Activated CD4-positive, alpha-beta memory T cell treated with anti-CD3 and anti-CD28 coated beads for 36 hours (primary cell): ENCODE results near the gene MOK. TPM values are rescaled to one million over a fixed set of nuclear protein-coding genes. Genes with fewer than 3 reads are reported as not detected.
"Not testable (repeated sequence)": the region's sequence is repeated elsewhere in the genome, so short reads cannot be mapped to it uniquely, and the experiment has no call there.

Experiments used
- CTCF ChIA-PET: fragments of 350-600 bp; sonication (Branson Sonifier 250); formaldehyde crosslinking; loops from one replicate; lab custom pipeline; 2021; ENCODE audit warnings: antibody characterized with exemption, inconsistent platforms; lab: Charles Lee
- POLR2A ChIA-PET: fragments of 350-600 bp; sonication (Branson Sonifier 250); formaldehyde crosslinking; loops from one replicate; lab custom pipeline; 2021; ENCODE audit warnings: antibody characterized with exemption; lab: Charles Lee
- DNase-seq: peaks from one replicate; pipeline ENCODE4 v3.0.0-alpha.2; 2020
- H3K27ac Mint-ChIP-seq: one replicate; pipeline ENCODE4 v1.8.0; 2021; ENCODE audit warnings: mixed read lengths
- H3K27me3 Mint-ChIP-seq: one replicate; pipeline ENCODE4 v1.8.0; 2021; ENCODE audit warnings: mixed read lengths
- H3K36me3 Mint-ChIP-seq: one replicate; pipeline ENCODE4 v1.8.0; 2021; ENCODE audit warnings: mixed read lengths
- H3K4me1 Mint-ChIP-seq: one replicate; pipeline ENCODE4 v1.8.0; 2021; ENCODE audit warnings: low read depth, mixed read lengths
- H3K4me3 Mint-ChIP-seq: one replicate; pipeline ENCODE4 v1.8.0; 2021; ENCODE audit warnings: mild to moderate bottlenecking, mixed read lengths
- H3K9me3 Mint-ChIP-seq: one replicate; pipeline ENCODE4 v1.8.0; 2021; ENCODE audit warnings: mixed read lengths
- intact Hi-C: fragments of 100-400 bp; cut with micrococcal nuclease; formaldehyde crosslinking; loops from one replicate; pipeline ENCODE4 v1.15.1; 2023
- total RNA-seq, 2 experiments: library from RNA; stranded (reverse); gene quantifications; one replicate each; pipeline ENCODE4 v1.2.3, GENCODE V29; 2021

The MOK gene, protein sequence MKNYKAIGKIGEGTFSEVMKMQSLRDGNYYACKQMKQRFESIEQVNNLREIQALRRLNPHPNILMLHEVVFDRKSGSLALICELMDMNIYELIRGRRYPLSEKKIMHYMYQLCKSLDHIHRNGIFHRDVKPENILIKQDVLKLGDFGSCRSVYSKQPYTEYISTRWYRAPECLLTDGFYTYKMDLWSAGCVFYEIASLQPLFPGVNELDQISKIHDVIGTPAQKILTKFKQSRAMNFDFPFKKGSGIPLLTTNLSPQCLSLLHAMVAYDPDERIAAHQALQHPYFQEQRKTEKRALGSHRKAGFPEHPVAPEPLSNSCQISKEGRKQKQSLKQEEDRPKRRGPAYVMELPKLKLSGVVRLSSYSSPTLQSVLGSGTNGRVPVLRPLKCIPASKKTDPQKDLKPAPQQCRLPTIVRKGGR
- 1 to 10 TPM; 2.7 TPM for total RNA-seq

DNA sequence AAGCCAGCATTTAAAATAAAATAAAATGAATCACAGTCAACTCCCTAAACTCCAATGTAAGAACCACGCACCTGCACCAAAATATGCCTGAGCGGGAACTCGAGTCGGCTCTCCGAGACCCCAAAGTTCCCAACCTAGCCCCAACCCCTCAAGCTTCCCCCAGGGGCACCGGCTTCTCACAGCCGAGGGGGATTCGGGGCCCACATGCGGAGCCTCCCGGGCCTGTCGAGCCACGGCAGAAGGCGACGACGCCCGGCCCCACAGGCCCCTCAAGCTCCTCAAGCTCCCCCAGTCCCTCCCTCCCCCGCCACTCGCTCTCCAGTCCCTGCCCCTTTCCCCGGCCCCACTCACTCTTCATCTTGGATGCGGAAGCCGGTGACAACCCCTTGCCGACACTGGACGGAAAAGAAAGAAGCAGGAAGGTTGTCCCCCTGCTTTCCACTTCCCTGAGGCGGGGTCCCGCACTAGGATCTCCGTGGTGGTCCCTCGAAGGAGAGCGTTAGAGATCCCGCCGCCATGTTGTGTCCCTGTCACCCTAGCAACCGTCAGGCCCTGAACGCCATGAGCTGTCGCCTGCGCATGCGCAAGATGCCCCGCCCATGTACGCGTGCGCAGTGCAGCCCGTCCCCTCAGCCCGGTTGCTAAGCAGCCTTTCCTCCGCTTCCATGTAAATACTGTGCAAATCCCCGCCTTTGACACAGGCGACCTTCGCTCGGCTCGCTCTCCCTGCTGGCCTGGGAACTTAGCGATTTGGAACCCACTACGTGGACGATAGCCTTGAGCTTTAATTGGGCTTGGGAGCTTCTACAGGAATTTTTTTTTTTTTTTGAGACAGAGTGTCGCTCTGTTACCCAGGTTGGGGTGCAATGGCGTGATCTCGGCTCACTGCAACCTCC lies at the start of gene MOK:
Gene MOK (minus strand): TSS at position 554 of the 896 bp plus-strand sequence. CDS start 196 bp downstream, at position 358.
- peak; percentile 98 for DNase-seq
- Mint-ChIP-seq H3K27ac (peak within 1 kb of the TSS; percentile 91), H3K27me3 (no peaks in the 10 kb centered on the region), H3K4me3 (peak within 1 kb of the TSS; percentile 95), H3K4me1 (peaks cover 9% of the 10 kb centered on the region), H3K9me3 (no peaks in the 10 kb centered on the region), H3K36me3 (peaks cover 2% of the 10 kb centered on the region)
- POLR2A ChIA-PET, result interaction anchor here (0.6 to 1.5 kb wide), 6 partner anchors 9 to 216 kb away, joined by 3 to 11 read pairs (median 4); no protein-coding TSS in a partner anchor
- CTCF ChIA-PET, result interaction anchor here (1.2 to 4.1 kb wide), 3 partner anchors 11 to 68 kb away, joined by 3 to 58 read pairs (median 5); no protein-coding TSS in a partner anchor
- intact Hi-C loops, result loop anchor here (1.0 to 2.0 kb wide), 2 partner anchors 11 to 70 kb away; no protein-coding TSS in a partner anchor

DNA sequence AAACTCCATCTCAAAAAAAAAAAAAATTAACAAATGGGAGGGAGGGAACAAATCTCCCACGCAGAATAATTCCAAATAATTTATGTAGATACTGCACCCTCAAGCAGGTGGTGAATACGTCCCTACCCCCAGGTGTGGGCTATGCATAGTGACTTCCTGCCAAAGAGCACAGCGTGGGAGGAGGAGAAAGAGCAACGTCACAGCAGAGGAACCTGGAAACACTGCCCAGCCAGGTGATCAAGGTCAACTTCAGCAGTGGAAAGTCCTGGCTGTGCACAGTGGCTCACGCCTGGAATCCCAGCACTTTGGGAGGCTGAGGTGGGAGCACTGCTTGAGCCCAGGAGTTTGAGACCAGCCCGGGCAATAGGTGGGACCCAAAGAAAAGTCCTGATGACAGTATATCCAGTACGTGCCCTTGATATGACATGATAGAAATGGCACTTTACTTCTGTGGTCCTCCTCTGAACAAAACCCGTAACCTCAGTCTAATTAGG lies 48.2 kb upstream of the MOK start:
- intact Hi-C loops, result no loop called here
- Mint-ChIP-seq H3K9me3 (no peaks in the 10 kb centered on the region), H3K4me3 (no peak overlapping the region), H3K27me3 (no peaks in the 10 kb centered on the region), H3K36me3 (peaks cover 45% of the 10 kb centered on the region), H3K27ac (no peak overlapping the region), H3K4me1 (peaks cover 2% of the 10 kb centered on the region)
- ChIA-PET CTCF (no interaction called here), POLR2A (no interaction called here)
- no peak for DNase-seq

DNA sequence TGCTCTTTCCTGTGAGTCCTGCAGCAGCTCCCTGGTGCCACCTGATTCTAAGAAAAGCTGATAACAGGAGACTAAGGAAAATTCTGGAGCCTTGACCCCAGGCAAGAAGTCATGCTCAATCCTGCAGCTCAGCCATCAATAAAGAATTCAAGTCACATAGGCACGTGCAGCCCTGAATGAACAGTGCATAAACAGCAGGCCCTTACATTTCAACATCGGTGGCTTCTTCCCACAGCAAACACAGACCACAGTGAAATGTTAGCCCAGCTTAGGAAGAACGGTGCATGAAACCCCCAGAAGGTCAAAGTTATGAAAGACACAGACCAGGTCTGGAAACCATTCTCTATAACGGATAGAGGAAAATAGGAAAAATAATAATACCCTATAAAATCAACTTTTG lies 47.2 kb upstream of the MOK start:
- Mint-ChIP-seq H3K4me3 (no peak overlapping the region), H3K36me3 (peaks cover 39% of the 10 kb centered on the region), H3K4me1 (peaks cover 2% of the 10 kb centered on the region), H3K27ac (no peak overlapping the region), H3K27me3 (no peaks in the 10 kb centered on the region), H3K9me3 (no peaks in the 10 kb centered on the region)
- ChIA-PET CTCF (no interaction called here), POLR2A (no interaction called here)
- no peak for DNase-seq
- intact Hi-C loops, result no loop called here

DNA sequence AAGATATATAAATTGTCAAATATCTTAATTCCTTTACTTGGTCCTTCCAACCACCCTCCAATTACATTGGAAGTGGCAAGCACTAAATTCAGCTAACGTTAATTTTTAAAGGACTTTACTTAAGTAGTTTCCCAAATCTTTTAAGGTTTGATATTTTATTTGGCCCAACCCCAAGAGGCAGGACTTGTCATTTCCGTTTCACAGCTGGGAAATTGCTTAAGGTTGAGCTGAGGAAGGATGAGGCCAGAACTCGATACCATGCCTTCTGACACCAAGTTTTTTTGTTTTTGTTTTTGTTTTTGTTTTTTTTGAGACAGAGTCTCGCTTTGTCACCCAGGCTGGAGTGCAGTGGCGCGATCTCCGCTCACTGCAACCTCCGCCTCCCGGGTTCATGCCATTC lies 46.6 kb upstream of the MOK start:
- CTCF ChIA-PET, intact Hi-C loops, H3K4me1 Mint-ChIP-seq, H3K27ac Mint-ChIP-seq, H3K4me3 Mint-ChIP-seq, H3K9me3 Mint-ChIP-seq, DNase-seq, H3K27me3 Mint-ChIP-seq, POLR2A ChIA-PET: not testable (repeated sequence)
- peaks cover 37% of the 10 kb centered on the region for H3K36me3 Mint-ChIP-seq

DNA sequence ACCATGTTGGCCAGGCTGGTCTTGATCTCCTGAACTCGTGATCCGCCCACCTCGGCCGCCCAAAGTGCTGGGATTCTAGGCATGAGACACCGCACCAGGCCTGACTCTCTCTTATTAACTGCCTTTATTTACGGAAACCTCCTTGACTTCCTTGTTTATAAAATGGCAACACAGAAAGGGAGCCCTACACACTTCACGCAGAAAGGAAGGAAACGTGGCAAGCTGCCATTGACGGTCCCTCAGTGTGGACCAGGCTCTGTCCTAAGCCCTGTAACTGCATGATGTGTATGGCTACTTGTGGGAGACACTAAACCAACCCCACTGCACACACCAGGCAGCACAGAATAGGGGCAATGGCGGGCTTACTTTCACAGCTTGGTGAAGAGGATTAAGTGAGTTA lies 46.1 kb upstream of the MOK start:
- Mint-ChIP-seq H3K27ac (no peak overlapping the region), H3K4me1 (peaks cover 2% of the 10 kb centered on the region), H3K9me3 (no peaks in the 10 kb centered on the region), H3K36me3 (peaks cover 37% of the 10 kb centered on the region), H3K27me3 (no peaks in the 10 kb centered on the region), H3K4me3 (no peak overlapping the region)
- CTCF ChIA-PET, result no interaction called here
- POLR2A ChIA-PET, result no interaction called here
- no peak for DNase-seq
- intact Hi-C loops, result no loop called here

DNA sequence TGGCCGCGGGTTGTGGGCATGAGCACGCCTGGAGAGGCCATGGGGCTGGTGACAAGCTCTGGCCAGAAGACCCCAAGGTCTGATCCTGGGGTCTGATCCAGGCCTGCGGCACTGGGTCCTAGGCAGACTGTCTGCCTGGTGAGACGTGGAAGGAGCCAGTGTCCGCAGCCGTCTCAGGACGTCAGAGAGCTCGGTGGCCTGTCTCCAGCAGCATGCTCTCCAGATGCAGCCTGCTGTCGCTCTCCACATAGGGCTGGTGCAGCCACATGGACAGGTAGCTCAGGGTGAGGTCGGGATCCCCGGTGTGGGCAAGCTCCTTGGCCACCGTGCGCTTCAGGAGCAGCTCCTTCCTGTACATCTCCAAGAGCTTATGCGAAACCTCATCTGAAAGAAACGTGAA lies 43.4 kb upstream of the MOK start:
- H3K27me3 Mint-ChIP-seq, result no peaks in the 10 kb centered on the region
- ChIA-PET CTCF (interaction anchor here (0.6 kb wide), 1 partner anchor 27 kb away, joined by 3 read pairs; no protein-coding TSS in a partner anchor), POLR2A (interaction anchor here (1.1 kb wide), 1 partner anchor 30 kb away, joined by 3 read pairs; no protein-coding TSS in a partner anchor)
- no peaks in the 10 kb centered on the region for H3K9me3 Mint-ChIP-seq
- DNase-seq, result no peak
- H3K27ac Mint-ChIP-seq, result no peak overlapping the region
- H3K36me3 Mint-ChIP-seq, result peaks cover 35% of the 10 kb centered on the region
- H3K4me1 Mint-ChIP-seq, result peaks cover under 1% of the 10 kb centered on the region
- intact Hi-C loops, result no loop called here
- H3K4me3 Mint-ChIP-seq, result no peak overlapping the region

DNA sequence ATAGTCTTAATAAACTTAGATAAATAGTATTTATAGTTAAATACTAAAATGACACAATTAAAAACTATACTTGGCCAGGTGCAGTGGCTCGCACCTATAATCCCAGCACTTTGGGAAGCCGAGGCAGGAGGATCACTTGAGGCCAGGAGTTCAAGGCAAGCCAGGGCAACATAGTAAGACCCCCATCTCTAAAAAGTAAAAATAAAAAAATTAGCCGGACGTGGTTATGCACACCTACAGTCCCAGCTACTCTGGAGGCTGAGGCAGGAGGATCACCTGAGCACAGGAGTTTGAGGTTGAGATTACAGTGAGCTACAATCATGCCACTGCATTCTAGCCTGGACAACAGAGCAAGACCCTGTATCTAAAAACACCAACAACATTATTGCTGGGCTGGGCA lies 41.7 kb upstream of the MOK start:
- intact Hi-C loops, result no loop called here
- H3K9me3 Mint-ChIP-seq, result no peaks in the 10 kb centered on the region
- H3K27ac Mint-ChIP-seq, result no peak overlapping the region
- no peaks in the 10 kb centered on the region for H3K4me1 Mint-ChIP-seq
- POLR2A ChIA-PET, result no interaction called here
- H3K36me3 Mint-ChIP-seq, result peaks cover 38% of the 10 kb centered on the region
- no peak for DNase-seq
- no peaks in the 10 kb centered on the region for H3K27me3 Mint-ChIP-seq
- H3K4me3 Mint-ChIP-seq, result no peak overlapping the region
- CTCF ChIA-PET, result no interaction called here

DNA sequence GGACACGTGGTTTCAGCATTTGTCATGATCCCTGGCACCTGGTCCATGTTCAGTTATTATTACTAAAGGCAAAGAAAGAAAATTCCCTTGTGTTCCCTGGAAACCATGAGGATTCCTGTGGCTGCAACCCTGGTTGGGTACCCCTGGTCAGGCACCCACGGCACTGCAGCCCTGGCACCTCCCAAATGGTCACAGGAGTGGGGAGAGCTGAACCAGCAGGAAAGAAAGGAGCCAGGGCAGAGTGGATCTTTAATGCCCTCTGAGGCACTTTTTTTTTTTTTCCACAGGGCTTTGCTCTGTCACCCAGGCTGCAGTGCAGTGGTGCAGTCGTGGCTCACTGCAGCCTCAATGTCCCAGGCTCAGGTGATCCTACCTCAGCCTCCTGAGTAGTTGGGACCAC lies 40.3 kb upstream of the MOK start:
- DNase-seq, result no peak
- Mint-ChIP-seq H3K9me3 (no peaks in the 10 kb centered on the region), H3K4me3 (no peak overlapping the region), H3K27me3 (no peaks in the 10 kb centered on the region), H3K27ac (no peak overlapping the region), H3K36me3 (peaks cover 40% of the 10 kb centered on the region), H3K4me1 (no peaks in the 10 kb centered on the region)
- intact Hi-C loops, result no loop called here
- CTCF ChIA-PET, result no interaction called here
- POLR2A ChIA-PET, result interaction anchor here (0.6 kb wide), 1 partner anchor 262 kb away, joined by 4 read pairs; no protein-coding TSS in a partner anchor

DNA sequence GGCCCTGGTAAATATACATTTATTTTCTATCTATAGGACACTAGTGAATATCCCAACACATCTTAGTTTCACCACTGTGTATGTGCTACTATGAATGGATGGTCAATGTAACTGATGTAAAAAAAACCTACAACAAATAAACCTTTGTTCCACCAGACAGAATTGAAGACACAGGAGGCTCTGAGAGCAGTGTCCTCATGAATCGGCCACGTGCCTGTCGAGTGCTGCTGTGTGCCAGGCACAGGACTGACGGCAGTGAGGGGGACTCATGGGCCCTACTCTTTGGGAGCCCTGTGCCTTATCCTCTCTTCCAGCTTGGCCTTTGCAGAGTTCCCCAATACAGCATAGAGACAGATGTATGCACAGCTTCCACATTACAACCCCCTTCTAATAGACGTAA lies 39.5 kb upstream of the MOK start:
- ChIA-PET CTCF (no interaction called here), POLR2A (no interaction called here)
- H3K4me3 Mint-ChIP-seq, result no peak overlapping the region
- peaks cover 34% of the 10 kb centered on the region for H3K36me3 Mint-ChIP-seq
- intact Hi-C loops, result no loop called here
- no peak for DNase-seq
- H3K27ac Mint-ChIP-seq, result no peak overlapping the region
- no peaks in the 10 kb centered on the region for H3K9me3 Mint-ChIP-seq
- no peaks in the 10 kb centered on the region for H3K27me3 Mint-ChIP-seq
- no peaks in the 10 kb centered on the region for H3K4me1 Mint-ChIP-seq

DNA sequence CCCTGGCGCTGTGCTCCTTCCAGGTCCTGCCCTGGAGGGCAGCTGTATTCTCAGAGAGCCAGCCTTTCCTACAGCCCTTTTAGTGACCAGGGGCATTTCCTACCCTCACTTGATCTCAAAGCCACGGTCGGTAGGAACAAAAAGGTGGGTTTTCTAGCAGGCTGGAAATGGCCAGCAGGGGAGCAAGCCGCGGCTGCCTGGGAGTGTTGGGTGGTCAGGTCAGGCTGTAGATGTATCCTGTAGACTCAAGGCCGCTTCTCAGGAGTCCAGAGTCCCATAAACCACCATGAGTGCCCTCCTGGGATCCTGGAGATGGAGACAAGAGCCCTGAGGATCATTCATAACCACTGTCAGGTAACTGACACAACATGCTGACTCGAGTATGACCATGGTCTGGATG lies 39.1 kb upstream of the MOK start:
- CTCF ChIA-PET, result no interaction called here
- Mint-ChIP-seq H3K9me3 (no peaks in the 10 kb centered on the region), H3K4me3 (no peak overlapping the region), H3K4me1 (no peaks in the 10 kb centered on the region), H3K27me3 (no peaks in the 10 kb centered on the region), H3K27ac (no peak overlapping the region), H3K36me3 (peaks cover 33% of the 10 kb centered on the region)
- DNase-seq, result no peak
- POLR2A ChIA-PET, result interaction anchor here (1.3 kb wide), 1 partner anchor 23 kb away, joined by 5 read pairs; no protein-coding TSS in a partner anchor
- intact Hi-C loops, result no loop called here

DNA sequence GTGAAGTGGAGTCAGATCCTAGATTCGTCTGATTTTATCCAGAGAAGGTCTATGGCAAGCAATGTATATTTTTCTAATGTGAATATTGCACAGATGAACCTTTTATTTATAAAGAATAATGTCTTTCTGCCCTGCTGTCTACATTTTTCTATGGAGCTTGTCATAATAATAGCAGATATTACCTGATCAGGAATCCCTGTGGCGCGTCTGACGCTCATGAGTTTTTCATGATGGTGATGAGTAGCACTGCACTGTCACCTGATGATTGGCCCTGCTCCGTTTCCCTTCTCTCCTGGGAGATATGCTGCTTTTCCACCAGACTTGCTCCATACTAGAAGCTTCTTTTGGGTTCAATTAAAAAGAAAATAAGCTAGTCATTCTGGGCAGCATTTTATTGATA lies 37.3 kb upstream of the MOK start:
- Mint-ChIP-seq H3K36me3 (peaks cover 33% of the 10 kb centered on the region), H3K4me3 (no peak overlapping the region), H3K4me1 (no peaks in the 10 kb centered on the region), H3K27ac (no peak overlapping the region), H3K27me3 (no peaks in the 10 kb centered on the region), H3K9me3 (no peaks in the 10 kb centered on the region)
- intact Hi-C loops, result no loop called here
- ChIA-PET CTCF (no interaction called here), POLR2A (interaction anchor here (0.5 to 0.9 kb wide), 2 partner anchors 19 to 1462 kb away, joined by 3 to 4 read pairs; no protein-coding TSS in a partner anchor)
- no peak for DNase-seq

DNA sequence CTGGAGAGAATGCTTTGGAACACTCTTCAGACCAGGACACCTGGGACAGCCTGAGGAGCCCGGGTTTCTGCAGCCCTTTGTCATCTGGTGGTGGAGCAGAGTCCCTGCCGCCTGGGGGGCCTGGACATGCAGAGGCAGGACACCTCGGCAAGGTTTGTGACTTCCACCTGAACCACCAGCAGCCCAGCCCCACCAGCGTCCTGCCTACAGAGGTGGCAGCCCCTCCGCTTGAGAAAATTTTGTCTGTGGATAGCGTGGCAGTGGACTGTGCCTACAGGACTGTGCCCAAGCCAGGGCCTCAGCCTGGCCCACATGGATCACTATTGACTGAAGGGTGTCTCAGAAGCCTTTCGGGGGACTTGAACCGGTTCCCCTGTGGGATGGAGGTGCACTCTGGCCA lies 36.6 kb upstream of the MOK start:
- ChIA-PET CTCF (no interaction called here), POLR2A (no interaction called here)
- DNase-seq, result no peak
- no peak overlapping the region for H3K27ac Mint-ChIP-seq
- H3K36me3 Mint-ChIP-seq, result peaks cover 32% of the 10 kb centered on the region
- no peaks in the 10 kb centered on the region for H3K9me3 Mint-ChIP-seq
- H3K4me3 Mint-ChIP-seq, result no peak overlapping the region
- intact Hi-C loops, result no loop called here
- H3K27me3 Mint-ChIP-seq, result no peaks in the 10 kb centered on the region
- H3K4me1 Mint-ChIP-seq, result no peaks in the 10 kb centered on the region
